ENCODE results near the gene HERPUD1. TPM values are rescaled to one million over a fixed set of nuclear protein-coding genes. Genes with fewer than 3 reads are reported as not detected.

Gene HERPUD1
- total RNA-seq, 2 experiments from 2014 or later, result 142 to 150 TPM

DNA sequence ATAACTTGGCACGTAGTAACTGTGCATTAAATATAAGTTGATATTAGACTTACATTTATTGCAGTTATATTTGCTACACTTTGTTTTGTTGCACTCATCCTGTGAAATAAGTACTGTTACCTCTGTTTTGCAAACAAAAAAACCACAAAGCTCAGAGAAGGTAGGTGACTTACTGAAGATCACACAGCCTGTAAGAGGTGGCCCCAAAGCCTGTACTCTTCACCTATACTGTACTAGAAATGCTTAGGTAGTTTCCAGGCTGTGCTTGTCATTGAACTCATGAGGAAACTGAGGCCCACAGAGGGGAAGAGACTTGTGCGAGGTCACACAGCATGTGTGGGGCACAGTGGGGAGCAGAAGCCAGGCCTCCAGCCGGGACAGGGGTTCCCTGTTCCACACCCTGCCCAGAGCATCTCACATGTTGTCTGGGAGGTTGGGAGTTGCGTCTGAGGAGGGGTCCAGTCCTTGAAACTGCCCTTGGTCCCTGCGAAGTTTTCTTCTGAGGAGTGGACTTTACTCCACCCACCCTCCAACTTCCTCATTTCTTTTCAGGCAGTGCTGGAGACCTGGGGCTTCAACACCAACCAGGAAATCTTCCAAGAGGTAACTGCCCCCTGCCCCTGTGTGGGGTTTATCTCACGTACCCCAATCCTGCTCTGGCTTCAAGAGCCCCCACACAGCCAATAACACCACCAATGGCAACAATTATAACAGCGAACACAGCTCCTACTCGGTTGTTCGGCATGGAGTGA lies 42.8 kb downstream of the HERPUD1 start:
- Mint-ChIP-seq H3K36me3 (ENCODE audit: low read depth) (no peaks in the 10 kb centered on the region), H3K9me3 (no peaks in the 10 kb centered on the region), H3K4me1 (ENCODE audit: low read depth) (peaks cover 52% of the 10 kb centered on the region), H3K27ac (no peak overlapping the region), H3K27me3 (no peaks in the 10 kb centered on the region), H3K4me3 (no peak overlapping the region)
- no peak for DNase-seq
- POLR2A ChIA-PET, result interaction anchor here (0.7 to 5.7 kb wide), 9 partner anchors 8 to 119 kb away, joined by 3 to 31 read pairs (median 4); partner anchors contain the start of gene NLRC5
- ATAC-seq, result no peak
- CTCF ChIA-PET, result interaction anchor here (1.1 to 8.5 kb wide), 2 partner anchors 9 to 11 kb away, joined by 4 to 87 read pairs; no protein-coding TSS in a partner anchor
- intact Hi-C loops (cut with micrococcal nuclease), result no loop called here
- TF ChIP-seq, protein P1, sequence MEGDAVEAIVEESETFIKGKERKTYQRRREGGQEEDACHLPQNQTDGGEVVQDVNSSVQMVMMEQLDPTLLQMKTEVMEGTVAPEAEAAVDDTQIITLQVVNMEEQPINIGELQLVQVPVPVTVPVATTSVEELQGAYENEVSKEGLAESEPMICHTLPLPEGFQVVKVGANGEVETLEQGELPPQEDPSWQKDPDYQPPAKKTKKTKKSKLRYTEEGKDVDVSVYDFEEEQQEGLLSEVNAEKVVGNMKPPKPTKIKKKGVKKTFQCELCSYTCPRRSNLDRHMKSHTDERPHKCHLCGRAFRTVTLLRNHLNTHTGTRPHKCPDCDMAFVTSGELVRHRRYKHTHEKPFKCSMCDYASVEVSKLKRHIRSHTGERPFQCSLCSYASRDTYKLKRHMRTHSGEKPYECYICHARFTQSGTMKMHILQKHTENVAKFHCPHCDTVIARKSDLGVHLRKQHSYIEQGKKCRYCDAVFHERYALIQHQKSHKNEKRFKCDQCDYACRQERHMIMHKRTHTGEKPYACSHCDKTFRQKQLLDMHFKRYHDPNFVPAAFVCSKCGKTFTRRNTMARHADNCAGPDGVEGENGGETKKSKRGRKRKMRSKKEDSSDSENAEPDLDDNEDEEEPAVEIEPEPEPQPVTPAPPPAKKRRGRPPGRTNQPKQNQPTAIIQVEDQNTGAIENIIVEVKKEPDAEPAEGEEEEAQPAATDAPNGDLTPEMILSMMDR (IDR thresholded peaks at IDR 0.05), result no peak

DNA sequence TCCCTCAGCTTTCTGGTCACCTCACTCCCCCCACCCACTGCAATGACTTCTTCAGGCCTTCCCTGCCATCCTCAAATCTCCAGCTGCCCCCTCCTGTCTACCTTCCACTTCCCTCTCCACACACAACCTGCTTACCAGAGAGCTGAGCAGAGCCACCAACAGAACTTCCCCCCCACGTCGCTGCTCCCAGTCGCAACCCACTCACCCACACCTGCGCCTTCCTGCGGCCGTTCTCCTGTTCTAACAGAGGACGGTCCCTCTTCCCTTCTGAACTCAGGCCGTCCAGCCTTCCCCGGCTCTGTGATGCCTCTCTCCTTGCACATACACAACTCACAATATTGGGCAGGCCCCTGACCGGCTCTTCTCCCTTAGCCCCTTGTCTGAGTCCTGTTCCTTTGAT lies 43.8 kb downstream of the HERPUD1 start:
- H3K4me3 Mint-ChIP-seq, result no peak overlapping the region
- DNase-seq (no peak), ATAC-seq (peak; percentile 18)
- ChIA-PET POLR2A (interaction anchor here (0.7 to 5.7 kb wide), 6 partner anchors 10 to 120 kb away, joined by 3 to 31 read pairs (median 4); partner anchors contain the start of gene NLRC5), CTCF (interaction anchor here (1.1 to 8.5 kb wide), 3 partner anchors 10 to 19 kb away, joined by 4 to 87 read pairs (median 6); no protein-coding TSS in a partner anchor)
- H3K9me3 Mint-ChIP-seq, result no peaks in the 10 kb centered on the region
- H3K27ac Mint-ChIP-seq, result peak overlapping the region; percentile 69
- TF ChIP-seq, protein P1 (IDR thresholded peaks at IDR 0.05), result no peak
- peaks cover 60% of the 10 kb centered on the region for H3K4me1 Mint-ChIP-seq (ENCODE audit: low read depth)
- intact Hi-C loops (cut with micrococcal nuclease), result no loop called here
- H3K27me3 Mint-ChIP-seq, result no peaks in the 10 kb centered on the region
- peaks cover 4% of the 10 kb centered on the region for H3K36me3 Mint-ChIP-seq (ENCODE audit: low read depth)

DNA sequence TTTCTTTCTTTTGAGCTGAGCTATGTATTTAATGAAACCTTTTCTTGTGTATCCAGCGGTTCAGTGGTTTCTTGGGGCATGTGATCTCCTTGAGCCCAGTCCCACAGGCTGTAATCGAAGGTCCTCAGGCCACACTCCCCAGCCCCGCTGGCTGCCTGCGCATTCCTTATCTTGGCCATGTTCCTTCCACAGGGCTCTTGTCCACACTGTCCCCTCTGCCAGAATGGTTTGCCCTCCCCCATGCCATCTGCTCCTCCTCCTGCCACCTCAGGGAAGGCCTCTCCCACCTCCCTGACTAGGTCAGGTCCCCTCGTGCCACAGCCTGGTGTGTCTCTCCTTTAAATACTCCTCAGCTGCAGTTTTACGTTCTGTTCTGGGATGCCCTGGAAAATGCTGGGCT lies 45.3 kb downstream of the HERPUD1 start:
- peaks cover 70% of the 10 kb centered on the region for H3K4me1 Mint-ChIP-seq (ENCODE audit: low read depth)
- CTCF ChIA-PET, result interaction anchor here (0.7 to 8.5 kb wide), 5 partner anchors 12 to 108 kb away, joined by 3 to 87 read pairs (median 3); no protein-coding TSS in a partner anchor
- intact Hi-C loops (cut with micrococcal nuclease), result no loop called here

DNA sequence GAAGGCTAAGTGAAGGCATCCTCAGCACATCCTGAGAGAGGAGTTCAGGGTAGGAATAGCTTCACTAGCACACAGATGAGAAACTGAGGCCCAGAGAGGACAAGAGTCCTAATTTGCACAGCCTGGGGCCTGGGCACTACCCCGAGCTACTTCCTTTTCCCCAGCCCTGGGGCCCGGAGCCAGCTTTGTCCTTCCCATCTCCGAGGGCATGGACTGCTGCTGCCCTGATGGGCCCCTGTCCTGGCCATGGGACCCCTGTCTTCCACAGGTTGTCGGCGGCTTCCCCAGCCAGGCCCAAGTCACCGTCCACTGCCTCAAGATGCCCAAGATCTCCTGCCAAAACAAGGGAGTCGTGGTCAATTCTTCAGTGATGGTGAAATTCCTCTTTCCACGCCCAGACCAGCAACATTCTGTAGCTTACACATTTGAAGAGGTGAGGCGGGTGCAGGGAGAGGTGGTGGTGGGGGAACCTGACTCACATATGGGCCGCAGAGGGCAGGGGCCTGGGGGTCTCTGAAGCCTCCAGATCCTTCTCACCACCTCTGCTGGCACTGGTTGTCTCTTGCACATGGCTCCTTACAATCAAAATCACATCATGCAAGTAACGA lies 46.0 kb downstream of the HERPUD1 start:
- no peak for ATAC-seq

More for the DNA sequence above, 45.3 kb downstream of the HERPUD1 start:
- Mint-ChIP-seq H3K36me3 (ENCODE audit: low read depth) (peaks cover 14% of the 10 kb centered on the region), H3K27me3 (no peaks in the 10 kb centered on the region), H3K27ac (no peak overlapping the region), H3K9me3 (no peaks in the 10 kb centered on the region), H3K4me3 (no peak overlapping the region)
- ATAC-seq (no peak), DNase-seq (no peak)
- POLR2A ChIA-PET, result interaction anchor here (0.9 to 5.7 kb wide), 8 partner anchors 10 to 48 kb away, joined by 3 to 31 read pairs (median 4); partner anchors contain the start of gene NLRC5
- TF ChIP-seq, protein P1 (IDR thresholded peaks at IDR 0.05), result no peak

More for the DNA sequence above, 46.0 kb downstream of the HERPUD1 start:
- Mint-ChIP-seq H3K4me3 (no peak overlapping the region), H3K27ac (no peak overlapping the region), H3K4me1 (ENCODE audit: low read depth) (peaks cover 77% of the 10 kb centered on the region), H3K9me3 (no peaks in the 10 kb centered on the region), H3K36me3 (ENCODE audit: low read depth) (peaks cover 20% of the 10 kb centered on the region), H3K27me3 (no peaks in the 10 kb centered on the region)
- ChIA-PET POLR2A (interaction anchor here (0.5 to 5.7 kb wide), 8 partner anchors 11 to 208 kb away, joined by 3 to 31 read pairs (median 5); partner anchors contain the start of genes NLRC5, PSME3IP1 and RSPRY1), CTCF (interaction anchor here (0.6 to 8.5 kb wide), 3 partner anchors 12 to 109 kb away, joined by 3 to 87 read pairs (median 4); no protein-coding TSS in a partner anchor)
- intact Hi-C loops (cut with micrococcal nuclease), result no loop called here
- TF ChIP-seq, protein P1 (IDR thresholded peaks at IDR 0.05), result no peak
- DNase-seq, result no peak
